HUES6 (cell line): Measurements from ENCODE around the gene MTA2.

Experiments
- H3K27ac ChIP-seq: 2 replicates; pipeline ENCODE4 v1.7.0; 2013; ENCODE audit warnings: low read depth, mild to moderate bottlenecking, low read length, inconsistent platforms
- H3K27me3 ChIP-seq: 2 replicates; pipeline ENCODE4 v1.6.1; 2013; ENCODE audit warnings: low read length; ENCODE audit not compliant: control insufficient read depth, insufficient read depth
- H3K36me3 ChIP-seq: 2 replicates; pipeline ENCODE4 v1.6.1; 2013; ENCODE audit warnings: low read length; ENCODE audit not compliant: control insufficient read depth, insufficient read depth
- H3K4me1 ChIP-seq: 2 replicates; pipeline ENCODE4 v1.6.1; 2013; ENCODE audit warnings: low read length; ENCODE audit not compliant: control insufficient read depth, insufficient read depth
- H3K4me3 ChIP-seq: 2 replicates; pipeline ENCODE4 v1.5.1; 2013; ENCODE audit warnings: low read depth, low read length
- H3K9ac ChIP-seq: one replicate; pipeline ENCODE4 v1.6.1; 2013; ENCODE audit warnings: mild to moderate bottlenecking, low read length
- H3K9me3 ChIP-seq: 2 replicates; pipeline ENCODE4 v1.6.1; 2013; ENCODE audit warnings: low read depth, low read length; ENCODE audit not compliant: control insufficient read depth, insufficient read depth

The MTA2 gene

GRCh38 chr11:62602141-62603071 lies 741 bp upstream of the MTA2 start:
- Histone ChIP-seq H3K27ac (peak overlapping the region; percentile 45; the same call in 1 of the 2 replicates), H3K36me3 (peaks cover 15% of the 10 kb centered on the region), H3K9me3 (no peaks in the 10 kb centered on the region), H3K9ac (peak overlapping the region; percentile 82), H3K4me1 (peaks cover 26% of the 10 kb centered on the region), H3K4me3 (peak overlapping the region; percentile 86), H3K27me3 (peaks cover 18% of the 10 kb centered on the region)

GRCh38 chr11:62601122-62601371 lies 618 bp downstream of the MTA2 start:
- peaks cover 18% of the 10 kb centered on the region for H3K27me3 ChIP-seq
- peak overlapping the region; percentile 96 for H3K27ac ChIP-seq
- H3K4me1 ChIP-seq, result peaks cover 23% of the 10 kb centered on the region
- H3K4me3 ChIP-seq, result peak overlapping the region; percentile 86
- H3K36me3 ChIP-seq, result peaks cover 26% of the 10 kb centered on the region
- H3K9me3 ChIP-seq, result no peaks in the 10 kb centered on the region
- H3K9ac ChIP-seq, result peak overlapping the region; percentile 97

DNA sequence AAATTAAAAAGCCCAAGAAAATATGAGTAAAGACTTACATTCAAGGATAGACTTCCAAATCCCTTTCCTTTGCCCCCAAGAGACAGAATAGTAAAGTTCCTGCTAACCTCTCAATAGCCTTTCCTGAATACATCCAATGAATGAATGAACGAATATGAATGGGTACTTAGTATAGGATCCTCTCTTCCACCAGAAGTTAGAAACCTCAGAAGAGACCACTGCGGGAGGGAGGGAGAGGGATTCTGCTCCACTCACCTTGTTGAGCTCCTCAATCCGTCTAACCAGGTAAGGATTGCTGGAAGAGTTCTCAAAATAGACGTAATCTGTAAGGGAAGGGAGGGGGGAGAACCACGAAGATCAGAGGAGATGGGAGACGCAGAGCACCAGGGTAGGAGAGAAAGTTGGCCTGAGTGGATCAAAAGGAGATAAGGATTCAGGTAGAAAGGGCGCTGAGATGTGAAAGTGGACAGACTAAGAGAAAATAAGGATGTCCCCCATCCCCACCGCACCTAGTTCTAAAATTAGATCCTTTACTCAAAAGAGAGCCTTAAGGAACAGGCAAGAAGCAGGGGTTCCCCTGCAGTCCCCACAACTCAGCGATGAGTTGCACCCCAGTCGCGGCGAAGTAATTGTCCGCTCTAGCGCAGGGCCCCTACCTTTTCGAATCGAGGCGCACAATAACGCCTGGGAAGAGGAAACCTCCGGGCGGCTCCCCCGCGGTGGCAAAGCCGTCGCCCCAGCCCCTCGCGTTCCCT lies 1.1 kb downstream of the MTA2 start:
- Histone ChIP-seq H3K36me3 (peaks cover 31% of the 10 kb centered on the region), H3K27me3 (peaks cover 18% of the 10 kb centered on the region), H3K9me3 (no peaks in the 10 kb centered on the region), H3K27ac (peak overlapping the region; percentile 96; the same call in 1 of the 2 replicates), H3K4me3 (peak overlapping the region; percentile 86), H3K9ac (peak overlapping the region; percentile 97), H3K4me1 (peaks cover 23% of the 10 kb centered on the region)

GRCh38 chr11:62599901-62600300 lies 1.8 kb downstream of the MTA2 start:
- H3K27me3 ChIP-seq, result peaks cover 18% of the 10 kb centered on the region
- no peaks in the 10 kb centered on the region for H3K9me3 ChIP-seq
- H3K27ac ChIP-seq, result no peak overlapping the region
- H3K4me3 ChIP-seq, result peak overlapping the region; percentile 86
- H3K9ac ChIP-seq, result peak overlapping the region; percentile 97
- peaks cover 20% of the 10 kb centered on the region for H3K4me1 ChIP-seq
- peaks cover 38% of the 10 kb centered on the region for H3K36me3 ChIP-seq

DNA sequence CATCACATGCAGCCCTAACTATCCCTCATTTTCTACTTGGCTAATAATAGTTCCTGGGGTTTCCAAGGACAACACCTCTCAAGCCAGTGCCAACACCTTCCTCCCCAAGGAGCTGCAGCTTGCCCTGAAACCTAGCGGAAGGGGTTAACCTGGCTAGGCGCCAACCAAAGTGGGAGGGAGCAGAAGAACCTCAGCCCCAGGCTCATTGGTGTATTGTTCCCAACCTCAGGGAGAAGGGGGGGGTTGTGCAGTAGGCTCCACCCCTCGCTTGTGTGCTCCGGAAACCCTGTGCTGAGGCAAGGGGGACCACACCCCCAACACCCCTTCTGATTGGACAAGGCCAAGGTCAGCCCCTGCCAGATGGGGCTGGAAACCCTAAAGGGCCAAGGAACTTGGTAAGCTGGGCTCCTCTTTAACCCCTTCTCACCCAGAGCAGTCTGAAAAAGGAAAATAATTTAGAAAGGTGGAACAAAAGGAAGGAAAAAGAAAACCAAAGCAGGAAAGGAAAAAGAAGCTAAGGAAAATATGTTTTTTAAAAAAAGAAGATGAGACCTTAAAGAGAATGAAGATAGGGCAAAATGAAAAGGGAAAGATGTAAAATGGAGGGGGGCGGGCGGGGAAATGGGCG lies 2.5 kb downstream of the MTA2 start:
- Histone ChIP-seq H3K36me3 (peaks cover 44% of the 10 kb centered on the region), H3K27ac (no peak overlapping the region), H3K9ac (no peak overlapping the region), H3K4me1 (peaks cover 18% of the 10 kb centered on the region), H3K27me3 (peaks cover 18% of the 10 kb centered on the region), H3K9me3 (no peaks in the 10 kb centered on the region), H3K4me3 (peak overlapping the region; percentile 13)

- peaks cover 16% of the 10 kb centered on the region for H3K4me1 ChIP-seq
- H3K27me3 ChIP-seq, result no peaks in the 10 kb centered on the region
- no peak overlapping the region for H3K27ac ChIP-seq
- H3K9ac ChIP-seq, result no peak overlapping the region
- peaks cover 54% of the 10 kb centered on the region for H3K36me3 ChIP-seq
- no peaks in the 10 kb centered on the region for H3K9me3 ChIP-seq
- H3K4me3 ChIP-seq, result no peak overlapping the region
Observed at GRCh38 chr11:62595124-62595523, 6.5 kb downstream of the MTA2 start.

DNA sequence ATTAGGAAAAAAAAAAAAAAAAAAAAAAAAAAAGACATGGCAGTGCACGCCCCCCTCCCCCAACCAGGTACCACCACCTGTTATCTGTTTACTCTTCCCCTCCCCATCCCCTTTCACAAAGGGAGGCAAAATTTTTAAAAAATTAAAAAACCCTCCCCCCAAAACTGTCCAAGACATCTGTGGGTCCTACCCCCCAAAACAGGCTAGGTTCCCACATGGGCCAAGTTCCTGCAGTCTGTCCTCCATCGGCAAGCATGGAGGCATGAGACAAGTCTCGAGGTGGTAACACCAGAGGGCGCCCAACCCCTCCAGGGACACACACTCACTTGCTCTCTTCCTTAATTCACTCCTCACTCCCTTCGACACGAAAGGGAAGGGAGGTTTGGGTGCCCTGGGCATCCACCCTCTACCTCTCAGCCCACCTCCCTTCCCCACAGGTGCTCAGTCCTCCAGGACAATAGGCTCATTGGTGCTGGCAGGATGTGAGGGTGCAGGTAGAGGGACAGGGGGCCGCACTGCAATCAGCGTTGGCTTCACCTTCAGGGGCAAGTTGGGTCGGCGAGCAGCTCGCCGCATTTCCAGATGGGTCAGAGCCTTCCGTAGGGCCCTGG lies 8.1 kb downstream of the MTA2 start:
- no peak overlapping the region for H3K27ac ChIP-seq
- peaks cover 7% of the 10 kb centered on the region for H3K4me1 ChIP-seq
- H3K9ac ChIP-seq, result no peak overlapping the region
- no peaks in the 10 kb centered on the region for H3K27me3 ChIP-seq
- no peaks in the 10 kb centered on the region for H3K9me3 ChIP-seq
- H3K4me3 ChIP-seq, result no peak overlapping the region
- peaks cover 54% of the 10 kb centered on the region for H3K36me3 ChIP-seq

- H3K36me3 ChIP-seq, result peaks cover 53% of the 10 kb centered on the region
- H3K9me3 ChIP-seq, result no peaks in the 10 kb centered on the region
- no peak overlapping the region for H3K9ac ChIP-seq
- H3K27ac ChIP-seq, result no peak overlapping the region
- H3K4me3 ChIP-seq, result no peak overlapping the region
- H3K4me1 ChIP-seq, result peaks cover 7% of the 10 kb centered on the region
- no peaks in the 10 kb centered on the region for H3K27me3 ChIP-seq
Observed at GRCh38 chr11:62592989-62593421, 8.7 kb downstream of the MTA2 start.

DNA sequence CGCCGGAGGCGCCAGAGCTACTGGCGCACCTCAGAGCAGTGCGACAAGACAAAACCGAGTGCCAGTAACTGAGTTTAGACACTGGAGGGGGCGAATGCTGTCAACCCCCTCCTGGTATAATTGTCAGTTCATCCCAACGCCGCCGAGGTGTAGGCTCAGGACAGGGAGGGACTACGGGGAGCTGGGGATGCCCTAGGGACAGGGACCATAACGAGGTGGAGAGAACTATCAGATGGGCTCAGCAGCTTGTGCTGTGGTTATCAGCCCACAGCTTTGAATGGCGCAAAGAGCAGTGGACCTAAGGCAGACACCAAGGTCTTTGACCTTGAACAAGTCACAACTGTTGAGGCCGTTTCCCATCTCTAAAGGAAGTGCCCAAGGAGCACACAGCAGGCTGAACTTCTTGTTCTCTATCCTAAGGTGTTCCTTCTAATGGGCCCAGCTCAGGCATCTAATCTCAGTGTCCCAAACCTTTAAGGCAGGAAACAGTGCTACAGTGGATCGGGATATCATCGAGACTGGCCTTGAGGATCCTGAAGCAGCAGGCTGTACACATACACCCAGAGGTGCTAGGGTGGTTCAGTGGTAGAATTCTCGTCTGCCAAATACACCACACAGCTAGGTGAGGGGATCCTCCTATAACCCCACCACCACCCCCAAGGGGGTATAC lies 9.4 kb downstream of the MTA2 start:
- Histone ChIP-seq H3K4me3 (peak overlapping the region; percentile 63), H3K9me3 (no peaks in the 10 kb centered on the region), H3K27me3 (no peaks in the 10 kb centered on the region), H3K9ac (peak overlapping the region; percentile 81), H3K36me3 (peaks cover 53% of the 10 kb centered on the region), H3K4me1 (peaks cover 7% of the 10 kb centered on the region), H3K27ac (peak overlapping the region; percentile 71; the same call in 1 of the 2 replicates)

DNA sequence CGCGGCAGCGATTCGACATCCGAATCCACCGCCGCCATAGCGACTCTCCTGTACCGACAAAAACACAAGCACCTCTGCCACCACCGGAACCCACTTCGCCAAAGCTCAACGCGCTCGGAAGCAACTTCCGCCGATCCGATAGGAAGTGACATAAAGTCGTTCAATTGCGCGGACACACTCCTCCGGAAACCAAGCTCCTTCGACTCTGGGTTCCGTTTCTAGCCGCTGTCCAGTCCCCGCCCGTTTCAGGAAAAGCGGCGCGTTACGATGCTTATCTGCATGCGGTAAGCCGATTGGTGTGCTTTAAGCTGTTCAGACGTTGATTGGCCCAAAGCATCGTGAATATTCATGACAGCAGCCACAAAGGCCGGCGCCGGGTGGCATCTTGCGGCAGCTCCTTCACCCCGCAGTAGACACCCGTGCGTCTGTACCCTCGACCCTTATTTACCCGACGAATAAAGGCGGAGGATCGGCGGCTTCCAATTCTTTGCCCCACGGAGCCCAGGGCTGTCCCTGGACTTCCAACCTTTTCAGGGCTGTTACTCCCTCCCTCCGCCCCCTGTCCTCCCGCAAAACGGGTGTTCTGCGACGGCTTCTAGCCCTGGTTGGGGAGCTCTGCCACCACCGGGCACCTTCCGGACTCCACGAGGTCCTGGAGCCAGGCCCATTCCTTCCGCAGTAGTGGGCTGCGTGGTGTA lies 10.1 kb downstream of the MTA2 start, which contains the start of gene TUT1:
TSS of gene TUT1 (minus strand) at position 76 of the 698 bp plus-strand sequence. CDS start at position 38, 38 bp downstream.
- Histone ChIP-seq H3K27me3 (no peaks in the 10 kb centered on the region), H3K4me3 (peak within 1 kb of the TSS; percentile 80), H3K27ac (peak within 1 kb of the TSS; percentile 71), H3K9ac (peak within 1 kb of the TSS; percentile 81), H3K9me3 (no peaks in the 10 kb centered on the region), H3K36me3 (peaks cover 51% of the 10 kb centered on the region), H3K4me1 (peaks cover 7% of the 10 kb centered on the region)
